ENCODE data around the gene CDC42BPB. TPM values are rescaled to one million over a fixed set of nuclear protein-coding genes. Genes with fewer than 3 reads are reported as not detected.

The CDC42BPB gene
- total RNA-seq, 2 experiments from 2014 or later, result 0.78 to 0.81 TPM

GRCh38 chr14:102914474-102915291 is 142.7 kb downstream of the CDC42BPB start:
- no peaks in the 10 kb centered on the region for H3K27me3 Mint-ChIP-seq
- CTCF ChIA-PET, result no interaction called here
- H3K4me1 Mint-ChIP-seq, result peaks cover 2% of the 10 kb centered on the region
- POLR2A ChIA-PET, result no interaction called here
- H3K36me3 Mint-ChIP-seq (ENCODE audit: low read depth), result no peaks in the 10 kb centered on the region
- H3K9me3 Mint-ChIP-seq, result no peaks in the 10 kb centered on the region
- no peak for DNase-seq
- no peak overlapping the region for H3K27ac Mint-ChIP-seq
- H3K4me3 Mint-ChIP-seq, result no peak overlapping the region

- ChIA-PET POLR2A (no interaction called here), CTCF (interaction anchor here (0.7 kb wide), 1 partner anchor 219 kb away, joined by 6 read pairs; no protein-coding TSS in a partner anchor)
- H3K4me1 Mint-ChIP-seq, result peaks cover 2% of the 10 kb centered on the region
- H3K27me3 Mint-ChIP-seq, result no peaks in the 10 kb centered on the region
- H3K36me3 Mint-ChIP-seq (ENCODE audit: low read depth), result no peaks in the 10 kb centered on the region
- no peak for DNase-seq
- H3K4me3 Mint-ChIP-seq, result no peak overlapping the region
- H3K27ac Mint-ChIP-seq, result no peak overlapping the region
- H3K9me3 Mint-ChIP-seq, result no peaks in the 10 kb centered on the region
These were observed 143.8 kb downstream of the CDC42BPB start for GRCh38 chr14:102913341-102914211.

- ChIA-PET CTCF (no interaction called here), POLR2A (no interaction called here)
- Mint-ChIP-seq H3K9me3 (no peaks in the 10 kb centered on the region), H3K27ac (no peak overlapping the region), H3K27me3 (no peaks in the 10 kb centered on the region), H3K4me3 (no peak overlapping the region), H3K36me3 (ENCODE audit: low read depth) (peaks cover 2% of the 10 kb centered on the region), H3K4me1 (peaks cover under 1% of the 10 kb centered on the region)
- DNase-seq, result no peak
These were observed 145.2 kb downstream of the CDC42BPB start for GRCh38 chr14:102911991-102912761.

- no peak for DNase-seq
- ChIA-PET CTCF (no interaction called here), POLR2A (no interaction called here)
- no peak overlapping the region for H3K27ac Mint-ChIP-seq
- no peaks in the 10 kb centered on the region for H3K27me3 Mint-ChIP-seq
- H3K4me1 Mint-ChIP-seq, result no peaks in the 10 kb centered on the region
- H3K9me3 Mint-ChIP-seq, result no peaks in the 10 kb centered on the region
- H3K4me3 Mint-ChIP-seq, result no peak overlapping the region
- peaks cover 5% of the 10 kb centered on the region for H3K36me3 Mint-ChIP-seq (ENCODE audit: low read depth)
These were observed 145.8 kb downstream of the CDC42BPB start for GRCh38 chr14:102911541-102911951.

- Mint-ChIP-seq H3K4me3 (no peak overlapping the region), H3K4me1 (no peaks in the 10 kb centered on the region), H3K9me3 (no peaks in the 10 kb centered on the region), H3K27ac (no peak overlapping the region), H3K27me3 (no peaks in the 10 kb centered on the region), H3K36me3 (ENCODE audit: low read depth) (peaks cover 10% of the 10 kb centered on the region)
- ChIA-PET CTCF (no interaction called here), POLR2A (no interaction called here)
- DNase-seq, result no peak
These were observed 146.9 kb downstream of the CDC42BPB start for GRCh38 chr14:102910442-102910841.

- Mint-ChIP-seq H3K36me3 (ENCODE audit: low read depth) (peaks cover 15% of the 10 kb centered on the region), H3K9me3 (no peaks in the 10 kb centered on the region), H3K27ac (no peak overlapping the region), H3K4me3 (no peak overlapping the region), H3K4me1 (no peaks in the 10 kb centered on the region), H3K27me3 (no peaks in the 10 kb centered on the region)
- ChIA-PET POLR2A (no interaction called here), CTCF (no interaction called here)
- DNase-seq, result no peak
These were observed 147.4 kb downstream of the CDC42BPB start for GRCh38 chr14:102909911-102910310.

GRCh38 chr14:102909462-102909861 is 147.9 kb downstream of the CDC42BPB start:
- ChIA-PET CTCF (no interaction called here), POLR2A (no interaction called here)
- no peak overlapping the region for H3K4me3 Mint-ChIP-seq
- no peaks in the 10 kb centered on the region for H3K4me1 Mint-ChIP-seq
- H3K9me3 Mint-ChIP-seq, result no peaks in the 10 kb centered on the region
- H3K27me3 Mint-ChIP-seq, result no peaks in the 10 kb centered on the region
- no peak for DNase-seq
- no peak overlapping the region for H3K27ac Mint-ChIP-seq
- peaks cover 15% of the 10 kb centered on the region for H3K36me3 Mint-ChIP-seq (ENCODE audit: low read depth)

GRCh38 chr14:102908766-102909455 is 148.4 kb downstream of the CDC42BPB start:
- Mint-ChIP-seq H3K36me3 (ENCODE audit: low read depth) (peaks cover 15% of the 10 kb centered on the region), H3K27ac (no peak overlapping the region), H3K4me1 (no peaks in the 10 kb centered on the region), H3K4me3 (no peak overlapping the region), H3K27me3 (no peaks in the 10 kb centered on the region), H3K9me3 (no peaks in the 10 kb centered on the region)
- ChIA-PET CTCF (no interaction called here), POLR2A (no interaction called here)
- DNase-seq, result no peak

GRCh38 chr14:102907980-102908730 is 149.2 kb downstream of the CDC42BPB start:
- ChIA-PET POLR2A (no interaction called here), CTCF (no interaction called here)
- Mint-ChIP-seq H3K9me3 (no peaks in the 10 kb centered on the region), H3K27ac (no peak overlapping the region), H3K4me3 (no peak overlapping the region), H3K36me3 (ENCODE audit: low read depth) (peaks cover 20% of the 10 kb centered on the region), H3K27me3 (no peaks in the 10 kb centered on the region), H3K4me1 (no peaks in the 10 kb centered on the region)
- no peak for DNase-seq

- H3K9me3 Mint-ChIP-seq, result no peaks in the 10 kb centered on the region
- CTCF ChIA-PET, result no interaction called here
- H3K4me3 Mint-ChIP-seq, result no peak overlapping the region
- peaks cover 22% of the 10 kb centered on the region for H3K36me3 Mint-ChIP-seq (ENCODE audit: low read depth)
- DNase-seq, result no peak
- H3K4me1 Mint-ChIP-seq, result no peaks in the 10 kb centered on the region
- no peak overlapping the region for H3K27ac Mint-ChIP-seq
- H3K27me3 Mint-ChIP-seq, result no peaks in the 10 kb centered on the region
- POLR2A ChIA-PET, result no interaction called here
These were observed 150.0 kb downstream of the CDC42BPB start for GRCh38 chr14:102907303-102907844.

GRCh38 chr14:102906616-102907302 is 150.6 kb downstream of the CDC42BPB start:
- Mint-ChIP-seq H3K27me3 (no peaks in the 10 kb centered on the region), H3K36me3 (ENCODE audit: low read depth) (peaks cover 22% of the 10 kb centered on the region), H3K9me3 (no peaks in the 10 kb centered on the region), H3K4me3 (no peak overlapping the region), H3K4me1 (no peaks in the 10 kb centered on the region), H3K27ac (no peak overlapping the region)
- ChIA-PET CTCF (no interaction called here), POLR2A (no interaction called here)
- no peak for DNase-seq
